Middle frontal gyrus (tissue), 1 donor: ENCODE data around the gene GPR3.
A peak's percentile ranks its signal among the peaks of the same experiment; 100 is the strongest.
"Not testable (repeated sequence)": the region's sequence is repeated elsewhere in the genome, so short reads cannot be mapped to it uniquely, and the experiment has no call there.

Experiments used
- DNase-seq: peaks from one replicate; pipeline ENCODE4 v3.0.0-alpha.2; 2015; ENCODE audit warnings: low spot score; ENCODE audit errors: extremely low spot score

The GPR3 gene

DNA sequence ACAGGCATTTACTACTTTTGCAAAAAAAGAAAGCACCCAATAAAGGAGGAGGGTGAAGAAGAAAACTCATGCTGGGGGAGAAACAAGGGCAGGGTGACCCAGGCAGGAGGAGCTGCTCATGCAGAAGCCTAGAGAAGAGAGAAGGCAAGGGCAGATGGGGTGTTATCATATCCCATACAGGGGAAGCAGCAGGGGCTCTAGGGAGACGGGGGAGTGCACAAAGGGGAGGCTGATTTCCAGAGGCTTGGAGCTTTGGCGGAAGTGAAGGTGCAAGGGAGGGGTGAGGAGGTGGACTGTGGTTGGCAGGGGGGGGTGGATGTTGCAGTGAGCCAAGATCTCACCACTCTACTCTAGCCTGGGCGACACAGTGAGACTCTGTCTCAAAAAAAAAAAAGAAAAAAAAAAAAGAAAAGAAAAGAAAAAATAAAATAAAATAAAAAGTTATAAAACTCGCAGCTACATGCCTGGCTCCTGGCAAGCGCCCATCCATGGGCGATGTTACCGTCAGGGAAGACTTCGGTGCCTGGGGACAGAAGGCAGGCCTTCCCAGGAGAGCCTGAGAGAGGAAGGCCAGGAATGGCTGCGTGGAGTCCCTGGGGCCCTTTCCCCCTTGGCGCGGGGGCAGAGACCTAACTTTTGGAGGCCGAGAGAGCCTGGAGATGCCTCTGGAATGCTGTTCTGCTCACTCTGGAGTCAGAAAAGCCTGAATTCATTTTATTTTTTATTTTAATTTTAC lies 14.5 kb upstream of the GPR3 start:
- no peak for DNase-seq

DNA sequence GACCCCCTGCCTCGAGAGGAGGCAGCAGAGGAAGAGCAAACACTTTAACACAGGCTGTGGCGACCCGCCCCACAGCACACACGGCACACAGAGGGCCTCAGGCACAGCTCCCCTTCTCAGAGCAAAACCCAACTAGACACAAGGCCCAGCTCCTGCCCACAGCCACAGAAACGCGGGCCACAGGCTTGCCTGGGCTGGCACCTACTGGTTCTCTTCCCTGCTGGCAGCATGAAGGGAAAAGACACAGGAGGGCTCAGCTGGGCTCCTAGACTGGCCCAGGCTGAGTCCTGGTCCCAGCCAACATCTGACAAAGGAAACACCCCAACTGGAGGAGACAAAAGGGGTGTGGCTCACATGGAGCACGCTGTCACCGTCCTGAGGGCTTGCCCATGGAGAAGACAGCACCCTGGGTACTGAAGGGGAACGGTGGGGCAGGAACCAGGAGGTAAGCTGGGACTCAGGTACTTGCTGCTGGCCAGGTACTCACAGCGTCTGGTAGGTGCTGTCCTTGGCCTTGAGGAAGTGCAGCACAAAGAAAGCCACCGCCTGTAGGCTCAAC lies 12.8 kb upstream of the GPR3 start:
- DNase-seq, result no peak

DNA sequence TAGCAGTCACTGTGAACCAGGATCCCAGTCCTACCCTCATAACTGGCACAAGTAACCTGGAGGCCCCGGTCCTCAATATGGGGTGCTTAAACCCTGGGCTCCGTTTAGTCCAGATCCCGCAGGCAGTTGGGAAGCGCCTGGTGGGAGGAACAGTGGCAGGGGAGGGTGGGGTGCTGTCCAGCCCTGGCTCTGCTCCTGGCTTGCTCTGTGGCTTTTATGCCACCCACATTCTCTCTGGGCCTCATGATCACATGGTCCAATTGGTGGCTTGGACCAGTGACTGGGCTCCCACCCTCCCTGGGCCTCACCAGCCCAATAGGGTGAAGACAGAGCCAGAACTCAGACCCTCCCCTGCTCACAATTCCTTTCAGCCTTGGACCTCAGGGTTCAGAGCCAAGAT lies 12.2 kb upstream of the GPR3 start:
- no peak for DNase-seq

DNA sequence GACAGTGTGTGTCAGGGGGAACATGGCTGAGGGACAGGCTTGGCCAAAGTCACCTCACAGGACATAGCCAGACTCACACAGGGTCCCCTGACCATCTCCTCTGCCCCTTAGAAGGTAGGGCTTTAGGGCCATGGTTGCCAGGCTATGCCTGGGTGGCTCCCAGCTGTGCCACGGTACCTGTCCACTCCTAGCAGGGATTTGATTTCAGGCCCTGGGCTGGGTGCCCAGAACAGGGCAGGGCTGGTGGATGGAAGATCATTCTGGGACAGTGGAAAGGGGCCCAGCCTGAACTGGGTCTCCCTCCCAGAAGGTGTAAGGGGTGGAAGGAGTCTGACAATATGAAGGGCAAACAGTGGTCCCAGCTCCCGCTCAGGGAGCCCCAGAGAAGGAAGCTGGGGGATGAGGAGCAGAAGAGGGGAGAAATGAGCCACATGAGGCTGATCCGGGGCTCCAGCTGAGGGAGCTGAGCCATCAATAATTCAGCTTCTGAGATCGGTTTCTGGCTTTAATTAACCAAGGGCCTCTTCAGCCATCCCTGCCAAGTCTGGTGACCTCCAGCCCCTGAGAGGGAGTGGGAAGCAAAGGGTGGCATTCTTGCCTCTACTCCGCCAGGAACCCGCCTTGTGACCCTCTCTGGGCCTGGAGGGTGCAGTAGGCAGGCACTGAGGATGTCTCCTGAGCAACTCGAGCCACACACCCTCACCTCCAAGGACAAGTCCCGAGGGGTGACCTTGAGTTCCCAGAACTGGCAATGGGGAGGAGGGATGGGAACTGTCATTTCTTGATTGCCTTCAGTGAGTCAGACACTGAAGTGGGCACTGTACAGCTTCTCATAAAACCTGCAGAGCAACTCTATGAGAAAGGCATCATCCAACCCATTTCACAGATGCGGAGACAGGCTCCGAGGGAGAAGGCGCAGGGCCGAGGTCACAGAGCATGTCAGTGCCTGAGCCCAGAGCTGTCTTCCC lies 11.4 kb upstream of the GPR3 start:
- no peak for DNase-seq

DNA sequence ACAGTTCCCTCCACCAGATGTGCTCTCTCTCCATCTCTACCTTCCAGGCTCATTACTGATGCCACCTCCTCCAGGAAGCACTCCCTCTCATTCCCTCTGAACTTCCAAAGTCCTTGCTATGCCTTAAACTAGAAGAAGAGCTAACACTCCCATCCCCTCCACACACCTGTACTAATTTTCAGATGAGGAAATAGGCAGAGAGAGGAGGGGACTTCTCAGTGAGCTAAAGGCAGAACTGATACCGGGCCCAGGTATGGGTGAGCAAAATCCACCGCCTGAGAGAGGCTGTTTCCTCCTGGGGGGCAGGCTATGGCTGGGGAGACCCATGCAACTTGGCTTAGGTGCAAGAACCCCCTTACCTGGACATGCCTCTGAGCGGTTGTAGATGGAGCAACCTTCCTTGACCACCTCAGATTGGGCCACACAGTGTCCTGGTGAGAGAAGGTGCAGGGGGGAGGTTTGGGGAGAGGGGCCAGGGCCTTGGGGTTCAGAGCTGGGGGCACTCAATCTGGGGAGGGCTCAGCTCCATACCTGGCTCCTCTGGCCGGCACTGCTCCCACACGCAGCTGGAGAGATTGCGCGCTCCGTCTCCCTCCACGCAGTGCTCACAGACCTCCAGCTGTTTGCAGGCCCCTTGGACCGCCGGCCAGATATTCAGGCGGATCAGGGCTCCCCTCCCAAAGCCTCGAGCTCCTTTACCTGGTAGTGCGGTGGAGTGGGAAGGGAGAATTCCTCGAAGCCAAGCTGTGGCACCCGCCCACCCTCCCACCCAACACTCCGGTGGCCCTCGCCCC lies 10.3 kb upstream of the GPR3 start:
- no peak for DNase-seq

DNA sequence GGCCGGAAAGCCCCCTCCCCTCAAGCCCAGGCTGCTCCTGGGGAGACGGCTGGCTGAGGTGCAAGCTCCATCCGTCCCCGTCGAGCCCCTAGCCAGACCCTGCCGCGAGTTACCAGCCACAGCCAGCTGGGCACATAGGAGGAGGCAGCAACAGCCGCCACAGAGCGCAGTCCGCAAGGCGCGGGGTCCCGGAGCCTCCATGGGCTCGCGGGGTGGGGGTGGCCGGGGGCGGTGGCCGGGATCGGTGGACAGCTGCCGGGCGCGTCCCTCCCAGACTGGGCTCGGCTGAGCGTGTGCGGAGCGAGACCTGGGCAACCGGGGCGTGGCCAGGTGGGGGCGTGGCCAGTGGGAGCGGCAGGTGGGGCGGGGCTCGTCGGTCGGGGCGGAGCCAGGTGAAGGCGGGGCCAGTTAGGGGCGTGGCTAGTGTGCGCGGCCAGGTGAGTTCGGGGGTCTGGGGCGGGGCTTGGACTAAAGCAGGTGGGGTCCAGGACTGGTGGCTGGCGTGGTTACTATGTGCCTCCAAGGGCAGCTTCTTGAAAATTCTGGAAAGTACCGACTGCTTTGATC lies 9.3 kb upstream of the GPR3 start, which contains the start of gene CD164L2:
TSS of gene CD164L2 (minus strand) at position 295 of the 567 bp plus-strand sequence. CDS start at position 201, 94 bp downstream.
- DNase-seq, result no peak

- no peak for DNase-seq
Measured at GRCh38 chr1:27383661-27384060, 8.8 kb upstream of the GPR3 start.

DNA sequence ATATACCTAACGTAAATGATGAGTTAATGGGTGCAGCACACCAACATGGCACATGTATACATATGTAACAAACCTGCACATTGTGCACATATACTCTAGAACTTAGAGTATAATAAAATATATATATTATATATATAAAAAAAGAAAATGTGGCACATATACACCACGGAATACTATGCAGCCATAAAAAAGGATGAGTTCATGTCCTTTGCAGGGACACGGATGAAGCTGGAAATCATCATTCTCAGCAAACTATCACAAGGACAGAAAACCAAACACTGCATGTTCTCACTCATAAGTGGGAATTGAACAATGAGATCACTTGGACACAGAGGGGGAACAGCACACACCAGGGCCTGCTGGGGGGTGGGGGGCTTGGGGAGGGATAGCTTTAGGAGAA lies 7.6 kb upstream of the GPR3 start:
- DNase-seq, result not testable (repeated sequence)

- no peak for DNase-seq
Measured at GRCh38 chr1:27388337-27389005, 4.0 kb upstream of the GPR3 start.

- peak; percentile 31 for DNase-seq
Measured at GRCh38 chr1:27391511-27392095, 819 bp upstream of the GPR3 start.

- no peak for DNase-seq
Measured at GRCh38 chr1:27392778-27393635, 585 bp downstream of the GPR3 start.

DNA sequence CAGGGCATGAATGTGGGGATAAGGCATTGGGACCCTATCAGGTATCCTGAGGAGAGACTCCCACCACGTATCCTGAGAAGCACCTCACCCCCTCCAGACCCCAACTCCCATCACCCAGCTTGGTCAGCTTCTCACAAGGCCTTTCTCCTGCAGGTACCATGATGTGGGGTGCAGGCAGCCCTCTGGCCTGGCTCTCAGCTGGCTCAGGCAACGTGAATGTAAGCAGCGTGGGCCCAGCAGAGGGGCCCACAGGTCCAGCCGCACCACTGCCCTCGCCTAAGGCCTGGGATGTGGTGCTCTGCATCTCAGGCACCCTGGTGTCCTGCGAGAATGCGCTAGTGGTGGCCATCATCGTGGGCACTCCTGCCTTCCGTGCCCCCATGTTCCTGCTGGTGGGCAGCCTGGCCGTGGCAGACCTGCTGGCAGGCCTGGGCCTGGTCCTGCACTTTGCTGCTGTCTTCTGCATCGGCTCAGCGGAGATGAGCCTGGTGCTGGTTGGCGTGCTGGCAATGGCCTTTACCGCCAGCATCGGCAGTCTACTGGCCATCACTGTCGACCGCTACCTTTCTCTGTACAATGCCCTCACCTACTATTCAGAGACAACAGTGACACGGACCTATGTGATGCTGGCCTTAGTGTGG lies 1.3 kb downstream of the GPR3 start:
- DNase-seq, result no peak

DNA sequence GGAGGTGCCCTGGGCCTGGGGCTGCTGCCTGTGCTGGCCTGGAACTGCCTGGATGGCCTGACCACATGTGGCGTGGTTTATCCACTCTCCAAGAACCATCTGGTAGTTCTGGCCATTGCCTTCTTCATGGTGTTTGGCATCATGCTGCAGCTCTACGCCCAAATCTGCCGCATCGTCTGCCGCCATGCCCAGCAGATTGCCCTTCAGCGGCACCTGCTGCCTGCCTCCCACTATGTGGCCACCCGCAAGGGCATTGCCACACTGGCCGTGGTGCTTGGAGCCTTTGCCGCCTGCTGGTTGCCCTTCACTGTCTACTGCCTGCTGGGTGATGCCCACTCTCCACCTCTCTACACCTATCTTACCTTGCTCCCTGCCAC lies 1.8 kb downstream of the GPR3 start:
- no peak for DNase-seq

GRCh38 chr1:27394925-27395324 lies 2.5 kb downstream of the GPR3 start:
- DNase-seq, result no peak

- DNase-seq, result peak; percentile 33
Measured at GRCh38 chr1:27395441-27396195, 3.2 kb downstream of the GPR3 start.

GRCh38 chr1:27397110-27397509 lies 4.7 kb downstream of the GPR3 start:
- no peak for DNase-seq

- DNase-seq, result no peak
Measured at GRCh38 chr1:27397749-27398148, 5.3 kb downstream of the GPR3 start.
